ENCODE results near the gene GPM6B.

DNA sequence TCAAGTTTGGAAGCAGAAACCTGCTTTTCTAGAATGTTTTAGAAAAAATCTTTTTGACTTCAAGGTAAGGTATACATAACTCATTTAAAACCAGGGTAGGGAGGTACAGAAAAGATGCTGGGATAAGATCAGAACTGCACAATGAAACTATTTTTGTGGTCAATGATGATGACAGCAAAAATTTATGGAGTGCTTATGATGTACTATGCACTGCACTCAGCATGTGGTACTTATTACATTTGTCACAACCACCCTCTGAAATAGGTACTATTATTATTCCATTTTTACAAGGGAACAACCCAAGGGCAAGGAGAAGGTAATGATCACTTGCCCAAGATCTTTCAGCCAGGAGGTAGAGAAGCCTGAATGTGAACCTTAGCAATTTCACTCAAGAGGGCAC is 8.0 kb downstream of the GPM6B start:
- TF ChIP-seq, protein P1, sequence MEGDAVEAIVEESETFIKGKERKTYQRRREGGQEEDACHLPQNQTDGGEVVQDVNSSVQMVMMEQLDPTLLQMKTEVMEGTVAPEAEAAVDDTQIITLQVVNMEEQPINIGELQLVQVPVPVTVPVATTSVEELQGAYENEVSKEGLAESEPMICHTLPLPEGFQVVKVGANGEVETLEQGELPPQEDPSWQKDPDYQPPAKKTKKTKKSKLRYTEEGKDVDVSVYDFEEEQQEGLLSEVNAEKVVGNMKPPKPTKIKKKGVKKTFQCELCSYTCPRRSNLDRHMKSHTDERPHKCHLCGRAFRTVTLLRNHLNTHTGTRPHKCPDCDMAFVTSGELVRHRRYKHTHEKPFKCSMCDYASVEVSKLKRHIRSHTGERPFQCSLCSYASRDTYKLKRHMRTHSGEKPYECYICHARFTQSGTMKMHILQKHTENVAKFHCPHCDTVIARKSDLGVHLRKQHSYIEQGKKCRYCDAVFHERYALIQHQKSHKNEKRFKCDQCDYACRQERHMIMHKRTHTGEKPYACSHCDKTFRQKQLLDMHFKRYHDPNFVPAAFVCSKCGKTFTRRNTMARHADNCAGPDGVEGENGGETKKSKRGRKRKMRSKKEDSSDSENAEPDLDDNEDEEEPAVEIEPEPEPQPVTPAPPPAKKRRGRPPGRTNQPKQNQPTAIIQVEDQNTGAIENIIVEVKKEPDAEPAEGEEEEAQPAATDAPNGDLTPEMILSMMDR (IDR thresholded peaks at IDR 0.05; ENCODE audit: insufficient read depth, low read length, poor library complexity, severe bottlenecking), result no peak
- TF ChIP-seq EZH2phosphoT487 (conservative IDR thresholded peaks at IDR 0.05; ENCODE audit: low read length), result no peak
